IMR-90 (cell line): ENCODE data around the gene FARP1. TPM values are rescaled to one million over a fixed set of nuclear protein-coding genes. Genes with fewer than 3 reads are reported as not detected.

Source experiments
- ATAC-seq: fragments of 200-7000 bp; cut with Tn5 transposase; 2 replicates; pipeline ENCODE4 v1.9.1; 2020; ENCODE audit warnings: low read depth, mild to moderate bottlenecking, moderate library complexity
- BruUV-seq: library from RNA; stranded (reverse); fragments of 400-500 nt; replicated peaks from 2 replicates; lab custom pipeline; 2021; lab: Mats Ljungman, UMichigan
- CTCF ChIA-PET: fragments of 300-600 bp; formaldehyde crosslinking; extraction: SDS; loops from one replicate; lab custom pipeline; 2021; ENCODE audit warnings: antibody characterized with exemption; lab: Yijun Ruan, JAX
- POLR2A ChIA-PET: fragments of 300-600 bp; sonication (Branson Sonifier 250); formaldehyde crosslinking; loops from one replicate; lab custom pipeline; 2022; ENCODE audit warnings: antibody characterized with exemption; ENCODE audit not compliant: unreplicated experiment; lab: Charles Lee
- DNase-seq: peaks from one replicate; pipeline ENCODE4 v3.0.0; 2013
- H2AFZ ChIP-seq: replicated peaks from 2 replicates; pipeline ENCODE3; 2013; ENCODE audit warnings: low read length, mild to moderate bottlenecking; ENCODE audit not compliant: poor library complexity
- H2AK5ac ChIP-seq: 2 replicates; pipeline ENCODE4 v1.6.1; 2013; ENCODE audit warnings: low read depth, low read length, inconsistent platforms
- H2AK9ac ChIP-seq: replicated peaks from 2 replicates; pipeline ENCODE3; 2013; ENCODE audit warnings: mild to moderate bottlenecking, low read depth, low read length, moderate library complexity; ENCODE audit not compliant: poor library complexity
- H2BK120ac ChIP-seq: 2 replicates; pipeline ENCODE4 v1.6.1; 2013; ENCODE audit warnings: low read depth, low read length, inconsistent platforms
- H2BK15ac ChIP-seq: 3 replicates; pipeline ENCODE4 v1.6.1; 2013; ENCODE audit warnings: low read depth, low read length, inconsistent platforms
- H2BK20ac ChIP-seq: 2 replicates; pipeline ENCODE4 v1.6.1; 2013; ENCODE audit warnings: low read depth, mild to moderate bottlenecking, inconsistent platforms, low read length, moderate library complexity
- H2BK5ac ChIP-seq: 2 replicates; pipeline ENCODE4 v1.6.1; 2013; ENCODE audit warnings: mild to moderate bottlenecking, low read depth, low read length, inconsistent platforms; ENCODE audit not compliant: poor library complexity, severe bottlenecking
- H3K14ac ChIP-seq: replicated peaks from 2 replicates; pipeline ENCODE4 v1.6.1; 2013; ENCODE audit warnings: low read depth, low read length, inconsistent platforms
- H3K18ac ChIP-seq: 2 replicates; pipeline ENCODE4 v1.6.1; 2013; ENCODE audit warnings: low read depth, low read length, control low read depth
- H3K23ac ChIP-seq: 2 replicates; pipeline ENCODE4 v1.6.1; 2013; ENCODE audit warnings: low read depth, low read length, inconsistent platforms
- H3K27ac ChIP-seq: 2 replicates; pipeline ENCODE4 v1.5.1; 2013; ENCODE audit warnings: mild to moderate bottlenecking, control low read depth, low read length; ENCODE audit not compliant: insufficient read depth
- H3K27me3 ChIP-seq: 2 replicates; pipeline ENCODE4 v1.6.1; 2013; ENCODE audit warnings: low read length; ENCODE audit not compliant: control insufficient read depth, insufficient read depth
- H3K36me3 ChIP-seq: 2 replicates; pipeline ENCODE4 v1.6.1; 2013; ENCODE audit warnings: low read length, mixed read lengths; ENCODE audit not compliant: control insufficient read depth, insufficient read depth
- H3K4ac ChIP-seq: 2 replicates; pipeline ENCODE4 v1.6.1; 2013; ENCODE audit warnings: low read depth, low read length, inconsistent platforms
- H3K4me1 ChIP-seq: 2 replicates; pipeline ENCODE4 v1.6.1; 2013; ENCODE audit warnings: low read length, mixed read lengths; ENCODE audit not compliant: control insufficient read depth, insufficient read depth
- H3K4me2 ChIP-seq: 2 replicates; pipeline ENCODE4 v1.6.1; 2013; ENCODE audit warnings: low read depth, mild to moderate bottlenecking, control low read depth, low read length, moderate library complexity
- H3K4me3 ChIP-seq: 2 replicates; pipeline ENCODE4 v1.5.1; 2013; ENCODE audit warnings: low read depth, mild to moderate bottlenecking, control low read depth, low read length, moderate library complexity; ENCODE audit not compliant: insufficient read depth
- H3K56ac ChIP-seq: 2 replicates; pipeline ENCODE4 v1.6.1; 2013; ENCODE audit warnings: low read length, inconsistent platforms; ENCODE audit not compliant: insufficient read depth; ENCODE audit errors: extremely low read depth
- H3K79me1 ChIP-seq, 2 experiments: 2 replicates each; pipeline ENCODE4 v1.6.1; 2013; ENCODE audit warnings: low read length in 2 of 2, inconsistent platforms in 1 of 2, low read depth in 1 of 2
- H3K9ac ChIP-seq: 2 replicates; pipeline ENCODE4 v1.6.1; 2013; ENCODE audit warnings: low read depth, low read length, control low read depth
- H3K9me1 ChIP-seq: 2 replicates; pipeline ENCODE4 v1.6.1; 2013; ENCODE audit warnings: low read length, inconsistent platforms; ENCODE audit not compliant: insufficient read depth
- H3K9me3 ChIP-seq: 2 replicates; pipeline ENCODE4 v1.6.1; 2013; ENCODE audit warnings: low read length; ENCODE audit not compliant: control insufficient read depth, insufficient read depth
- H4K20me1 ChIP-seq: 2 replicates; pipeline ENCODE4 v1.6.1; 2013; ENCODE audit warnings: low read length, inconsistent platforms; ENCODE audit not compliant: insufficient read depth
- H4K5ac ChIP-seq: 2 replicates; pipeline ENCODE4 v1.6.1; 2013; ENCODE audit warnings: mild to moderate bottlenecking, low read depth, low read length, control low read depth
- H4K8ac ChIP-seq, 2 experiments: 2 replicates each; pipeline ENCODE4 v1.6.1; 2013; ENCODE audit warnings: low read depth in 2 of 2, low read length in 2 of 2, control low read depth in 1 of 2, inconsistent platforms in 1 of 2
- H4K91ac ChIP-seq: 2 replicates; pipeline ENCODE4 v1.6.1; 2013; ENCODE audit warnings: low read depth, low read length, inconsistent platforms; ENCODE audit not compliant: insufficient read depth
- BHLHE40 ChIP-seq: fragments of 150-350 bp; IDR thresholded peaks from 2 replicates; pipeline ENCODE4 v1.6.1; 2016; ENCODE audit warnings: mild to moderate bottlenecking, low read depth, low read length
- CEBPB ChIP-seq: IDR thresholded peaks from 2 replicates; pipeline ENCODE4 v1.6.1; 2012; ENCODE audit warnings: low read depth, low read length, improper control_type of control experiment
- CTCF ChIP-seq: conservative IDR thresholded peaks from 2 replicates; pipeline ENCODE4 v1.5.1; 2012; ENCODE audit warnings: mild to moderate bottlenecking, low read depth, low read length, improper control_type of control experiment
- ELK1 ChIP-seq: fragments of 150-350 bp; IDR thresholded peaks from 2 replicates; pipeline ENCODE4 v1.6.1; 2016; ENCODE audit warnings: low read depth, mild to moderate bottlenecking, low read length, moderate library complexity, borderline replicate concordance
- FOS ChIP-seq: fragments of 150-350 bp; IDR thresholded peaks from 2 replicates; pipeline ENCODE4 v1.6.1; 2016; ENCODE audit warnings: low read depth, low read length
- MAFK ChIP-seq: IDR thresholded peaks from 2 replicates; pipeline ENCODE4 v1.6.1; 2012; ENCODE audit warnings: low read depth, low read length, improper control_type of control experiment
- MAZ ChIP-seq: IDR thresholded peaks from 2 replicates; pipeline ENCODE4 v1.6.1; 2012; ENCODE audit warnings: low read depth, mild to moderate bottlenecking, low read length, improper control_type of control experiment, moderate library complexity, borderline replicate concordance
- NFE2L2 ChIP-seq: fragments of 150-350 bp; IDR thresholded peaks from 2 replicates; pipeline ENCODE4 v1.6.1; 2016; ENCODE audit warnings: low read depth, mild to moderate bottlenecking, low read length
- POLR2A ChIP-seq: IDR thresholded peaks from 2 replicates; pipeline ENCODE4 v1.6.1; 2012; ENCODE audit warnings: mild to moderate bottlenecking, low read depth, low read length
- RCOR1 ChIP-seq: IDR thresholded peaks from 2 replicates; pipeline ENCODE4 v1.6.1; 2012; ENCODE audit warnings: mild to moderate bottlenecking, low read length, improper control_type of control experiment; ENCODE audit not compliant: insufficient replicate concordance
- RFX5 ChIP-seq: IDR thresholded peaks from 2 replicates; pipeline ENCODE4 v1.8.0; 2012; ENCODE audit warnings: low read depth, mild to moderate bottlenecking, low read length, moderate library complexity
- SMC3 ChIP-seq: fragments of 150-350 bp; IDR thresholded peaks from 2 replicates; pipeline ENCODE4 v1.6.1; 2016; ENCODE audit warnings: low read depth, mild to moderate bottlenecking, antibody characterized with exemption, low read length, moderate library complexity
- USF2 ChIP-seq: fragments of 150-350 bp; IDR thresholded peaks from 2 replicates; pipeline ENCODE4 v1.6.1; 2017; ENCODE audit warnings: mild to moderate bottlenecking, antibody characterized with exemption, low read length, low read depth
- WGBS, 2 experiments: methylation state at CpG; one replicate each; pipeline versions ENCODE4 v1.1.5 to v1.1.7; 2013; ENCODE audit warnings: missing lambda C conversion rate in 2 of 2; ENCODE audit not compliant: insufficient read length in 1 of 2; ENCODE audit errors: extremely low coverage in 2 of 2; 5-methylcytosine and 5-hydroxymethylcytosine counted together
- dilution Hi-C: fragments of 300-500 bp; cut with HindIII; formaldehyde crosslinking; loops from one replicate; pipeline ENCODE4 v1.14.3; 2018; ENCODE audit warnings: low sequenced_read_pairs; ENCODE audit not compliant: unreplicated experiment
- in situ Hi-C: fragments of 300-500 bp; cut with MboI; formaldehyde crosslinking; loops from 3 replicates; pipeline ENCODE4 v1.14.3; 2019; ENCODE audit warnings: low sequenced_read_pairs, inconsistent platforms, mixed read lengths
- intact Hi-C: fragments of 100-400 bp; cut with micrococcal nuclease; formaldehyde crosslinking; loops from 2 replicates; pipeline ENCODE4 v1.10.0; 2022
- polyA plus RNA-seq, 3 experiments: library from polyadenylated mRNA; depleted of rRNA; stranded (reverse); fragments of >200 nt; gene quantifications; 2 replicates each; pipeline ENCODE4 v1.2.3, GENCODE V29; 2012; ENCODE audit warnings: low replicate concordance in 1 of 3
- total RNA-seq: library from RNA; depleted of rRNA; stranded (reverse); fragments of >200 nt; gene quantifications from 2 replicates; pipeline ENCODE4 v1.2.3, GENCODE V29; 2012

The FARP1 gene
- total and polyA plus RNA-seq, 2 of the 4 experiments (the other 2 are of a cell fraction) = 39.6 to 57.0 TPM

GRCh38 chr13:98190889-98191444 is 48.1 kb downstream of the FARP1 start (continued):
- no peak for TF ChIP-seq BHLHE40

DNA sequence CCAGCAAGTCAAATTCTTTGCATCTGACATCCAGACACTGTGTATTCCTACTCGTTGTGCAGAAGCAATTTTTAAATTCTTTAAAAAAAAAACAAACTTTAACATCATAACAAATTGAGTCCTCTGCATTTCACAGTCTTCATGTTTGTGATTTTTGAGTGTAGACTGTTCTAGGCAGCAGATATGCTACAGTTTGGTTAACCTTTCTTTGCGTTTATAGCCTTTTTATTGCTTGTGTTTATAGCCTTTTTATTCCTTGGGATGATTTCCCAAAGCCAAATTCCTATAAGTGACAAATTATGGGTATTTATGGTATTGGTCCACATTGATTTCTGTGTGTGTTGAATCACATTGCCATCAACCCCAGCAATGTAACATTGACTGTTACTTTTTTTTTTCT is 49.1 kb downstream of the FARP1 start:
- WGBS, 2 experiments = no CpG with 5 or more reads among the region's 2 CpGs
- Histone ChIP-seq H2AK5ac (no peak overlapping the region), H3K79me1 (peaks cover 57 to 76% of the 10 kb centered on the region in 2 experiments), H4K8ac (no peak overlapping the region; a peak in 1 of 4 replicates), H2BK5ac (peak overlapping the region; percentile 82), H3K4ac (peak overlapping the region; percentile 66), H3K27me3 (no peaks in the 10 kb centered on the region), H3K23ac (peak overlapping the region; percentile 53; the same call in 1 of the 2 replicates), H3K27ac (peak overlapping the region; percentile 74; the same call in 1 of the 2 replicates), H3K4me3 (no peak overlapping the region), H2AFZ (no peak overlapping the region), H2BK20ac (peak overlapping the region; percentile 73), H3K4me1 (peaks cover 28% of the 10 kb centered on the region), H3K4me2 (peak overlapping the region; percentile 18; the same call in 1 of the 2 replicates), H3K56ac (peak overlapping the region; percentile 42; the same call in 1 of the 2 replicates), H4K91ac (no peak overlapping the region), H3K36me3 (peaks cover 2% of the 10 kb centered on the region), H2AK9ac (no peak overlapping the region), H3K14ac (0 out of 2 replicates have a peak overlapping the region, but pooled peaks have one; percentile 3), H4K5ac (no peak overlapping the region), H3K9ac (no peak overlapping the region), H3K9me1 (peaks cover 30% of the 10 kb centered on the region), H2BK15ac (no peak overlapping the region), H3K9me3 (no peaks in the 10 kb centered on the region), H3K18ac (peak overlapping the region; percentile 31; the same call in 1 of the 2 replicates), H2BK120ac (peak overlapping the region; percentile 42), H4K20me1 (peaks cover 44% of the 10 kb centered on the region)
- ATAC-seq (peak; percentile 86), DNase-seq (no peak)
- TF ChIP-seq ELK1 (no peak), FOS (no peak), SMC3 (no peak), BHLHE40 (no peak), CTCF (no peak), RCOR1 (no peak), POLR2A (no peak), CEBPB (no peak), USF2 (no peak), RFX5 (no peak), MAZ (no peak), NFE2L2 (no peak), MAFK (no peak)
- ChIA-PET CTCF (no interaction called here), POLR2A (no interaction called here)
- no TSS peak for BruUV-seq
- intact Hi-C loops (loop anchor here (10.0 kb wide), 1 partner anchor 1057 kb away; no protein-coding TSS in a partner anchor), in situ Hi-C loops (no loop called here), dilution Hi-C loops (no loop called here)
